ENCODE measurements around the gene HDAC6. TPM values are rescaled to one million over a fixed set of nuclear protein-coding genes. Genes with fewer than 3 reads are reported as not detected.

The HDAC6 gene
- total RNA-seq, 4 donors from 2014 or later: 80.4 to 124 (median 90.5) TPM

GRCh38 chrX:48823053-48823452 lies 21.2 kb downstream of the HDAC6 start:
- TF ChIP-seq CTCF (IDR thresholded peaks at IDR 0.05) (no peak), POLR2A (IDR thresholded peaks at IDR 0.05) (no peak)
- Histone ChIP-seq H3K9me3 (no peaks in the 10 kb centered on the region), H3K27ac (no peak overlapping the region), H3K4me3 (replicated peaks in 1 of 3) (no peak overlapping the region), H3K36me3 (peaks cover 0 to 7% of the 10 kb centered on the region in 2 donors), H3K27me3 (no peaks in the 10 kb centered on the region), H3K4me1 (no peaks in the 10 kb centered on the region)
- intact Hi-C loops (cut with DNase I): no loop called here
- no CpG with 5 or more reads among the region's 6 CpGs for WGBS, 2 donors
- no peak for DNase-seq

- intact Hi-C loops (cut with DNase I): no loop called here
These were observed 22.2 kb downstream of the HDAC6 start for GRCh38 chrX:48824066-48824465.

GRCh38 chrX:48826135-48826875 lies 24.4 kb downstream of the HDAC6 start, which contains the start of gene ERAS:
TSS of gene ERAS (plus strand) at chrX:48826513. CDS start at chrX:48829124, 2,611 bp downstream.
- no peak for DNase-seq
- intact Hi-C loops (cut with DNase I): no loop called here
- no peak within 1 kb of the TSS for H3K27ac ChIP-seq
- H3K4me1 ChIP-seq: no peaks in the 10 kb centered on the region
- TF ChIP-seq CTCF (IDR thresholded peaks at IDR 0.05) (no peak), POLR2A (IDR thresholded peaks at IDR 0.05) (no peak)
- no peaks in the 10 kb centered on the region for H3K36me3 ChIP-seq
- H3K27me3 ChIP-seq: no peaks in the 10 kb centered on the region
- no CpG with 5 or more reads among the region's 67 CpGs for WGBS, 2 donors
- H3K9me3 ChIP-seq: no peaks in the 10 kb centered on the region
- no peak within 1 kb of the TSS for H3K4me3 ChIP-seq (replicated peaks in 1 of 3)

More at GRCh38 chrX:48824066-48824465, 22.2 kb downstream of the HDAC6 start:
- no peak for TF ChIP-seq POLR2A (IDR thresholded peaks at IDR 0.05)
- TF ChIP-seq CTCF (IDR thresholded peaks at IDR 0.05): no peak
- H3K27me3 ChIP-seq: no peaks in the 10 kb centered on the region
- H3K36me3 ChIP-seq: peaks cover 0 to 7% of the 10 kb centered on the region in 2 donors
- H3K9me3 ChIP-seq: no peaks in the 10 kb centered on the region
- H3K4me3 ChIP-seq (replicated peaks in 1 of 3): no peak overlapping the region
- H3K4me1 ChIP-seq: no peaks in the 10 kb centered on the region
- WGBS, 2 donors: 100% methylated on average over 1 of the region's 8 CpGs; no CpG with 5 or more reads in 1 of the 2 donors
- no peak overlapping the region for H3K27ac ChIP-seq
- DNase-seq: no peak

- no peaks in the 10 kb centered on the region for H3K36me3 ChIP-seq
- H3K9me3 ChIP-seq: no peaks in the 10 kb centered on the region
- H3K4me1 ChIP-seq: no peaks in the 10 kb centered on the region
- no peak overlapping the region for H3K27ac ChIP-seq
- intact Hi-C loops (cut with DNase I): no loop called here
- no peak for DNase-seq
- TF ChIP-seq CTCF (IDR thresholded peaks at IDR 0.05): no peak
- no peak for TF ChIP-seq POLR2A (IDR thresholded peaks at IDR 0.05)
- H3K27me3 ChIP-seq: no peaks in the 10 kb centered on the region
- 21 to 39% methylated on average over 12 to 28 of the region's 73 CpGs for WGBS, 2 donors
- no peak overlapping the region for H3K4me3 ChIP-seq (replicated peaks in 1 of 3)
These were observed 25.2 kb downstream of the HDAC6 start for GRCh38 chrX:48826876-48827653.

GRCh38 chrX:48827654-48827968 lies 25.7 kb downstream of the HDAC6 start:
- Histone ChIP-seq H3K9me3 (no peaks in the 10 kb centered on the region), H3K4me1 (no peaks in the 10 kb centered on the region), H3K36me3 (no peaks in the 10 kb centered on the region), H3K27me3 (no peaks in the 10 kb centered on the region), H3K4me3 (replicated peaks in 1 of 3) (no peak overlapping the region), H3K27ac (no peak overlapping the region)
- DNase-seq: no peak
- intact Hi-C loops (cut with DNase I): no loop called here
- TF ChIP-seq CTCF (IDR thresholded peaks at IDR 0.05): no peak
- TF ChIP-seq POLR2A (IDR thresholded peaks at IDR 0.05): no peak
- WGBS, 2 donors: 33 to 42% methylated on average over 4 of the region's 4 CpGs
